ENCODE results near the gene SLC35G2.
A peak's percentile ranks its signal among the peaks of the same experiment; 100 is the strongest.
"Not testable (repeated sequence)": the region's sequence is repeated elsewhere in the genome, so short reads cannot be mapped to it uniquely, and the experiment has no call there.

SLC35G2 gene

GRCh38 chr3:136885357-136886213, 66.7 kb downstream of the SLC35G2 start:
- DNase-seq (ENCODE audit: low read depth), result no peak

- DNase-seq (ENCODE audit: low read depth), result no peak
These were observed 71.0 kb downstream of the SLC35G2 start for GRCh38 chr3:136889947-136890346.

- DNase-seq (ENCODE audit: low read depth), result no peak
These were observed 73.3 kb downstream of the SLC35G2 start for GRCh38 chr3:136891934-136892855.

- DNase-seq (ENCODE audit: low read depth), result peak; percentile 20
These were observed 75.0 kb downstream of the SLC35G2 start for GRCh38 chr3:136893848-136894443.

- DNase-seq (ENCODE audit: low read depth), result not testable (repeated sequence)
These were observed 78.2 kb downstream of the SLC35G2 start for GRCh38 chr3:136897171-136897570.

- DNase-seq (ENCODE audit: low read depth), result no peak
These were observed 79.6 kb downstream of the SLC35G2 start for GRCh38 chr3:136898549-136898948.

- DNase-seq (ENCODE audit: low read depth), result no peak
These were observed 80.0 kb downstream of the SLC35G2 start for GRCh38 chr3:136898954-136899353.

GRCh38 chr3:136899622-136900158, 80.8 kb downstream of the SLC35G2 start:
- no peak for DNase-seq (ENCODE audit: low read depth)

GRCh38 chr3:136900694-136901093, 81.8 kb downstream of the SLC35G2 start:
- DNase-seq (ENCODE audit: low read depth), result not testable (repeated sequence)

- DNase-seq (ENCODE audit: low read depth), result no peak
These were observed 82.5 kb downstream of the SLC35G2 start for GRCh38 chr3:136901391-136901790.

- not testable (repeated sequence) for DNase-seq (ENCODE audit: low read depth)
These were observed 83.6 kb downstream of the SLC35G2 start for GRCh38 chr3:136902530-136902929.

GRCh38 chr3:136903899-136904298, 85.0 kb downstream of the SLC35G2 start:
- DNase-seq (ENCODE audit: low read depth), result no peak

- no peak for DNase-seq (ENCODE audit: low read depth)
These were observed 85.8 kb downstream of the SLC35G2 start for GRCh38 chr3:136904746-136905145.

Measured in HS-5 (cell line).